HEK293 (cell line): ENCODE results near the gene ATP6V1F.

Experiments
- CTCF ChIA-PET: fragments of 350-600 bp; formaldehyde crosslinking; extraction: SDS; loops from one replicate; lab custom pipeline; 2021; ENCODE audit warnings: antibody characterized with exemption; lab: Yijun Ruan, JAX
- POLR2A ChIA-PET: fragments of 300-600 bp; formaldehyde crosslinking; extraction: SDS; loops from one replicate; lab custom pipeline; 2020; ENCODE audit warnings: antibody characterized with exemption, inconsistent platforms; lab: Yijun Ruan, JAX
- H3K27ac ChIP-seq: fragments of 200-500 bp; sonication (Bioruptor generic); 2 replicates; pipeline ENCODE4 v1.5.1; 2014; ENCODE audit warnings: low read depth, low read length, control low read depth, inconsistent platforms; ENCODE audit errors: extremely low read depth
- H3K36me3 ChIP-seq, 2 experiments: fragments of 200-500 bp in 1 of 2; sonication (Bioruptor generic) in 1 of 2; 1 replicate in 1 of 2; 2 replicates in 1 of 2; pipeline ENCODE4 v1.5.1; 2014 to 2017; ENCODE audit warnings: inconsistent platforms in 2 of 2, low read length in 2 of 2; ENCODE audit not compliant: control insufficient read depth in 2 of 2, insufficient read depth in 1 of 2
- H3K4me1 ChIP-seq: fragments of 200-500 bp; sonication (Bioruptor generic); 2 replicates; pipeline ENCODE4 v1.5.1; 2014; ENCODE audit warnings: mild to moderate bottlenecking, low read length, inconsistent platforms; ENCODE audit not compliant: control insufficient read depth, insufficient read depth
- H3K4me3 ChIP-seq: 2 replicates; pipeline ENCODE4 v1.5.1; 2011; ENCODE audit warnings: low read depth, mild to moderate bottlenecking, control low read depth, low read length, moderate library complexity
- H3K9me3 ChIP-seq: fragments of 200-500 bp; sonication (Bioruptor generic); 2 replicates; pipeline ENCODE4 v1.5.1; 2014; ENCODE audit warnings: low read depth, low read length, inconsistent platforms; ENCODE audit not compliant: control insufficient read depth, insufficient read depth
- EGR2 ChIP-seq: fragments of 450-650 bp; formaldehyde crosslinking; IDR thresholded peaks from 2 replicates; pipeline ENCODE4 v1.5.1; 2016; ENCODE audit warnings: low read depth, missing biosample characterization, missing genetic modification characterization
- GLI4 ChIP-seq: fragments of 450-650 bp; formaldehyde crosslinking; IDR thresholded peaks from 2 replicates; pipeline ENCODE4 v1.5.1; 2016; ENCODE audit warnings: missing biosample characterization, missing genetic modification characterization
- HOXA7 ChIP-seq: sonication (generic); formaldehyde crosslinking; IDR thresholded peaks from 2 replicates; pipeline ENCODE4 v1.8.1; 2022; ENCODE audit warnings: missing genetic modification reagents, borderline replicate concordance
- IKZF3 ChIP-seq: fragments of 450-650 bp; IDR thresholded peaks from 2 replicates; pipeline ENCODE4 v1.5.0; 2018; ENCODE audit warnings: missing biosample characterization, mild to moderate bottlenecking, missing genetic modification characterization, moderate library complexity
- PRDM1 ChIP-seq: fragments of 450-650 bp; formaldehyde crosslinking; IDR thresholded peaks from 2 replicates; pipeline ENCODE4; 2016; ENCODE audit warnings: missing biosample characterization, missing genetic modification characterization
- SALL2 ChIP-seq: fragments of 450-650 bp; formaldehyde crosslinking; IDR thresholded peaks from 2 replicates; pipeline ENCODE4 v1.5.0; 2017; ENCODE audit warnings: missing biosample characterization, mild to moderate bottlenecking, missing genetic modification characterization, borderline replicate concordance
- ZFP37 ChIP-seq: fragments of 450-650 bp; formaldehyde crosslinking; IDR thresholded peaks from 2 replicates; pipeline ENCODE4 v1.5.1; 2016; ENCODE audit warnings: missing biosample characterization, missing genetic modification characterization
- ZNF140 ChIP-seq: fragments of 450-650 bp; formaldehyde crosslinking; IDR thresholded peaks from 2 replicates; pipeline ENCODE4 v1.5.1; 2016; ENCODE audit warnings: missing biosample characterization, missing genetic modification characterization
- ZNF311 ChIP-seq: fragments of 450-650 bp; formaldehyde crosslinking; IDR thresholded peaks from 2 replicates; pipeline ENCODE4 v1.5.1; 2017; ENCODE audit warnings: missing biosample characterization, missing genetic modification characterization, borderline replicate concordance
- ZNF48 ChIP-seq: fragments of 450-650 bp; formaldehyde crosslinking; IDR thresholded peaks from 2 replicates; pipeline ENCODE4 v1.5.1; 2016; ENCODE audit warnings: missing biosample characterization, missing genetic modification characterization
- ZNF610 ChIP-seq: fragments of 450-650 bp; formaldehyde crosslinking; IDR thresholded peaks from 2 replicates; pipeline ENCODE4 v1.5.1; 2016; ENCODE audit warnings: missing biosample characterization, missing genetic modification characterization, borderline replicate concordance
- ZNF777 ChIP-seq: fragments of 450-650 bp; formaldehyde crosslinking; IDR thresholded peaks from 2 replicates; pipeline ENCODE4 v1.5.1; 2017; ENCODE audit warnings: missing biosample characterization, missing genetic modification characterization, borderline replicate concordance
- ZSCAN30 ChIP-seq: fragments of 450-650 bp; IDR thresholded peaks from 2 replicates; pipeline ENCODE4 v1.5.1; 2018; ENCODE audit warnings: missing biosample characterization, mild to moderate bottlenecking, missing genetic modification characterization, moderate library complexity
- TF ChIP-seq, protein P1 (sequence below): fragments of 450-650 bp; formaldehyde crosslinking; IDR thresholded peaks from 2 replicates; pipeline ENCODE4 v1.5.1; 2017; ENCODE audit warnings: missing biosample characterization, missing genetic modification characterization
- TF ChIP-seq, protein P2 (sequence below): fragments of 450-650 bp; formaldehyde crosslinking; IDR thresholded peaks from 2 replicates; pipeline ENCODE4 v1.5.1; 2016; ENCODE audit warnings: missing biosample characterization, missing genetic modification characterization
- TF ChIP-seq, protein P3 (sequence below): fragments of 450-650 bp; formaldehyde crosslinking; IDR thresholded peaks from 2 replicates; pipeline ENCODE4 v1.5.1; 2016; ENCODE audit warnings: missing biosample characterization, missing genetic modification characterization
- TF ChIP-seq, protein P4 (sequence below): fragments of 450-650 bp; formaldehyde crosslinking; IDR thresholded peaks from 2 replicates; pipeline ENCODE4 v1.5.1; 2016; ENCODE audit warnings: missing biosample characterization, missing genetic modification characterization, low read depth
- TF ChIP-seq, protein P5 (sequence below): fragments of 450-650 bp; formaldehyde crosslinking; IDR thresholded peaks from 2 replicates; pipeline ENCODE4 v1.5.1; 2016; ENCODE audit warnings: missing biosample characterization, missing genetic modification characterization

The ATP6V1F gene

DNA sequence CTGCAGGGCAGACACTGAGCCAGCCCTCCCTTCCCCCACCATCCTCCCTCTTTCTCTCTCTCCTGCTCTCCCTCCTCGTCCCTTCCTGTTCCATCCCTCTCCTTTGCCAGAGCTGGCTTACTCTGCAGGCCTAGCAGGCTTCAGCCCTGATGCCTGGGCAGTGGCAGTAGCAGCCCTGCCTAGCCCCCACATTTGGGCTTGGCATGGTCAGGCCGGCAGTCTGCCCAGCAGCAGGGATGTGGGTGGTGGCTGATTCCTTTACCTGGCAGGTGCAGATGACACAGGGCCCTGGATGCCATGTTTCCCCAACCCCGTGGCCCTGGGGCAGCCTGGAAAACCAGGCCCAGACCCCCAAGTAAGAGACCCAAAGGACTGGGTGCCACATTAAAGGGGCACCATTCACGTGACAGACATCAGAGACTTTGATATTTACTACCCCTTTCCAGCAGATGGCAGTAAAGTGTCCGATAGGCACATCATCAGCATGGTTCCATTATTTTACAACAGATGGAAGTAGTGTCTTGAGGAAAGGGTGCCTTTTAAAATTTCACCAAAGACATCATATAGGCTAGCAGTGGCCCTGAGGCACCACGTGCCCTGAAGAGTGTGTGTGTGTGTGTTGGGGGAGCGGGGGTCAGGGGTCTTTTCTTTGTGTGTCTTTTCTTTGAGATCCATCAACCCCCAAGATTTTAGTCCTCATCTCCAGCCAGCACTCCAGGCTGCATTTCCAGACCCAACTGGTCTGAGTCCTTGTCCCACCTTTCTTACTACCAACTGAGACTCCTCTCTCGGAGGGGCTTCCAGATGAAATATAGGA is 41.9 kb downstream of the ATP6V1F start (continued):
- TF ChIP-seq ZFP37 (tag by site-specific recombination) (no peak), SALL2 (no peak)
- TF ChIP-seq, protein P1, sequence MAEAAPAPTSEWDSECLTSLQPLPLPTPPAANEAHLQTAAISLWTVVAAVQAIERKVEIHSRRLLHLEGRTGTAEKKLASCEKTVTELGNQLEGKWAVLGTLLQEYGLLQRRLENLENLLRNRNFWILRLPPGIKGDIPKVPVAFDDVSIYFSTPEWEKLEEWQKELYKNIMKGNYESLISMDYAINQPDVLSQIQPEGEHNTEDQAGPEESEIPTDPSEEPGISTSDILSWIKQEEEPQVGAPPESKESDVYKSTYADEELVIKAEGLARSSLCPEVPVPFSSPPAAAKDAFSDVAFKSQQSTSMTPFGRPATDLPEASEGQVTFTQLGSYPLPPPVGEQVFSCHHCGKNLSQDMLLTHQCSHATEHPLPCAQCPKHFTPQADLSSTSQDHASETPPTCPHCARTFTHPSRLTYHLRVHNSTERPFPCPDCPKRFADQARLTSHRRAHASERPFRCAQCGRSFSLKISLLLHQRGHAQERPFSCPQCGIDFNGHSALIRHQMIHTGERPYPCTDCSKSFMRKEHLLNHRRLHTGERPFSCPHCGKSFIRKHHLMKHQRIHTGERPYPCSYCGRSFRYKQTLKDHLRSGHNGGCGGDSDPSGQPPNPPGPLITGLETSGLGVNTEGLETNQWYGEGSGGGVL (tag by site-specific recombination): peak; percentile 76
- TF ChIP-seq, all 188 proteins: peak for 5

DNA sequence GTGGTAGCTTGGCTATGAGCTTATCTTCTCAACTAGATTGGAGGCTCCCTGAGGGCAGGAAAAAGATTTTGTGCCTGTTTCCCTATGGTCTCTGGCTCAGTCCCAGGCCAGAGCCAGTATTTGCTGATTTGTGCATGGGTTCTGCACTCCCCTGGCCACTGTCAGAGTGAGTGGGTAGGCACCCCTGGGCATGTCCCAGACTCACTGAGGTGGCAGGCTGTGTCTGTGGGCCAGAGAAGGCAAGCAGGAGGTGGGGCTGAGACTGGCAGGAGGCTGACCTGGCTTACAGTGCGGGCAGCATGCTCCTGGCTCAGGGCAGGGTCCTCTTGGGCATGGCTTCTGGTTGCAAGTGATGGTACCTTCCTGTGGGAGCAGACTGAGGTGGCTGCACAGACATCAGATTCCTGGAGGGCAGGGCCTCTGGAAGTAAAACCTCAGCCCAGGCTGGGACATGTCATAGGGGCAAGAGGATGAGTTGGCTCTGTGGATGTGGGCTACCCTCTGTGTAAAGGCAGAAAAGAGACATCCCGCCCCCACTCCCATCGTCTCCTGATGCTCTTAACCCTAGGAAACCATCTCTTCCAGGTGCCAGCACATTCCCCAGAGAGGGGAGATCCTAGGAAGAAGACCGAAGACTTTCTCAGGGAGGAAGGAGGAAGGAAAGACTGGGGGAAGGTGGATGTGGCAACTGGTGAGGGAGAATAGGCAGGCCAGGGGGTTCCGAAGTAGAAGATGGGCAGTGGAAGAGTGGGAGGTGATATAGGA is 43.5 kb downstream of the ATP6V1F start:
- Histone ChIP-seq H3K4me3 (no peak overlapping the region), H3K9me3 (no peaks in the 10 kb centered on the region), H3K36me3 (no peaks in the 10 kb centered on the region), H3K4me1 (no peaks in the 10 kb centered on the region), H3K27ac (no peak overlapping the region)
- ChIA-PET POLR2A (no interaction called here), CTCF (no interaction called here)
- no peak for TF ChIP-seq GLI4 (tag by site-specific recombination)

DNA sequence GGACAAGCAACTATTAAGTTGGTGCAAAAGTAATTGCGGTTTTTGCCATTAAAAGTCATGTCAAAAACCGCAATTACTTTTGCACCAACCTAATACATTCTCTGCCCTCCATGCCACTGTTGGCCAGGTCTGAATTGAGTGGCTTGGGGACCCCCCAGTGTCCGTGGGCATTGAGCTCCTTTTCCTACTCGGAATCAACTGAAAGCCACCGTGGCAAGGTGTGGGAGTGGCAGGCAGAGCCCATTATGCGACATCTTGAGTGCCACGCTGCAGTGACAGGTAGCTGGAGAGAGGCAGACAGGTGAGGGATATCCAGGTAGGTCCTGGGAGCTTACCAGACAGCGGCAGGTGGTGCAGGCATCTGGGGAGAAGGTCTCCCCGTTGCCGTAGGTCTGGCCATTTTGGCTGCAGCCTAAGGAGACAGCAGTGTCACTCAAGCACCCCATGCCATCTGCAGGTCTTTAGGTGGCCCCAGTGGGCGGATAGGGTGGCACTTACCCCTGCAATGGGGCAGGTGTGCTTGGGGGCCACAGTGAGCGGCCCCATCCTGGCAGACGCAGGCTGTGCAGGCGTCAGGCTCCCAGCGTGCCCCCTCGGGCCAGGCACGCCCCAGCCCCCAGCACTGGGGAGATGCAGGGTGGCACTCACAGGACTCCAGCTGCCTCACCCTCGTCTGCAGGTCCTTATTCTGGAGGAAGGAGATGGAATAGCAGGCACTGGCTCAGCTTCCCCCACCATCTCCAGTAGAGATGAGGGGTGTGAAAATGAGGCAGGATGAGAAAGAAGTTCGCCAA is 44.3 kb downstream of the ATP6V1F start:
- H3K4me1 ChIP-seq: no peaks in the 10 kb centered on the region
- CTCF ChIA-PET: no interaction called here
- no peaks in the 10 kb centered on the region for H3K36me3 ChIP-seq
- no peak overlapping the region for H3K4me3 ChIP-seq
- POLR2A ChIA-PET: no interaction called here
- H3K9me3 ChIP-seq: no peaks in the 10 kb centered on the region
- H3K27ac ChIP-seq: no peak overlapping the region
- no peak for TF ChIP-seq ZNF48 (tag by site-specific recombination)
- TF ChIP-seq EGR2 (tag by site-specific recombination): no peak
- TF ChIP-seq, protein P2, sequence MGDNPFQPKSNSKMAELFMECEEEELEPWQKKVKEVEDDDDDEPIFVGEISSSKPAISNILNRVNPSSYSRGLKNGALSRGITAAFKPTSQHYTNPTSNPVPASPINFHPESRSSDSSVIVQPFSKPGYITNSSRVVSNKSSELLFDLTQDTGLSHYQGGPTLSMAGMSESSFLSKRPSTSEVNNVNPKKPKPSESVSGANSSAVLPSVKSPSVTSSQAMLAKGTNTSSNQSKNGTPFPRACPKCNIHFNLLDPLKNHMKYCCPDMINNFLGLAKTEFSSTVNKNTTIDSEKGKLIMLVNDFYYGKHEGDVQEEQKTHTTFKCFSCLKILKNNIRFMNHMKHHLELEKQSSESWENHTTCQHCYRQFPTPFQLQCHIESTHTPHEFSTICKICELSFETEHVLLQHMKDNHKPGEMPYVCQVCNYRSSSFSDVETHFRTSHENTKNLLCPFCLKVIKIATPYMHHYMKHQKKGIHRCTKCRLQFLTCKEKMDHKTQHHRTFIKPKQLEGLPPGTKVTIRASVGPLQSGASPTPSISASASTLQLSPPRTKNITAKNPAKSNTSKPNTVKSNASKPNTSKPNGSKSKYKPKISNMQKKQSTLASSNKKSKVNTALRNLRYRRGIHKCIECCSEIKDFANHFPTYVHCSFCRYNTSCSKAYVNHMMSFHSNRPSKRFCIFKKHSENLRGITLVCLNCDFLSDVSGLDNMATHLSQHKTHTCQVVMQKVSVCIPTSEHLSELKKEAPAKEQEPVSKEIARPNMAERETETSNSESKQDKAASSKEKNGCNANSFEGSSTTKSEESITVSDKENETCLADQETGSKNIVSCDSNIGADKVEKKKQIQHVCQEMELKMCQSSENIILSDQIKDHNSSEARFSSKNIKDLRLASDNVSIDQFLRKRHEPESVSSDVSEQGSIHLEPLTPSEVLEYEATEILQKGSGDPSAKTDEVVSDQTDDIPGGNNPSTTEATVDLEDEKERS (tag by site-specific recombination): no peak
- TF ChIP-seq, protein P3, sequence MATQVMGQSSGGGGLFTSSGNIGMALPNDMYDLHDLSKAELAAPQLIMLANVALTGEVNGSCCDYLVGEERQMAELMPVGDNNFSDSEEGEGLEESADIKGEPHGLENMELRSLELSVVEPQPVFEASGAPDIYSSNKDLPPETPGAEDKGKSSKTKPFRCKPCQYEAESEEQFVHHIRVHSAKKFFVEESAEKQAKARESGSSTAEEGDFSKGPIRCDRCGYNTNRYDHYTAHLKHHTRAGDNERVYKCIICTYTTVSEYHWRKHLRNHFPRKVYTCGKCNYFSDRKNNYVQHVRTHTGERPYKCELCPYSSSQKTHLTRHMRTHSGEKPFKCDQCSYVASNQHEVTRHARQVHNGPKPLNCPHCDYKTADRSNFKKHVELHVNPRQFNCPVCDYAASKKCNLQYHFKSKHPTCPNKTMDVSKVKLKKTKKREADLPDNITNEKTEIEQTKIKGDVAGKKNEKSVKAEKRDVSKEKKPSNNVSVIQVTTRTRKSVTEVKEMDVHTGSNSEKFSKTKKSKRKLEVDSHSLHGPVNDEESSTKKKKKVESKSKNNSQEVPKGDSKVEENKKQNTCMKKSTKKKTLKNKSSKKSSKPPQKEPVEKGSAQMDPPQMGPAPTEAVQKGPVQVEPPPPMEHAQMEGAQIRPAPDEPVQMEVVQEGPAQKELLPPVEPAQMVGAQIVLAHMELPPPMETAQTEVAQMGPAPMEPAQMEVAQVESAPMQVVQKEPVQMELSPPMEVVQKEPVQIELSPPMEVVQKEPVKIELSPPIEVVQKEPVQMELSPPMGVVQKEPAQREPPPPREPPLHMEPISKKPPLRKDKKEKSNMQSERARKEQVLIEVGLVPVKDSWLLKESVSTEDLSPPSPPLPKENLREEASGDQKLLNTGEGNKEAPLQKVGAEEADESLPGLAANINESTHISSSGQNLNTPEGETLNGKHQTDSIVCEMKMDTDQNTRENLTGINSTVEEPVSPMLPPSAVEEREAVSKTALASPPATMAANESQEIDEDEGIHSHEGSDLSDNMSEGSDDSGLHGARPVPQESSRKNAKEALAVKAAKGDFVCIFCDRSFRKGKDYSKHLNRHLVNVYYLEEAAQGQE (tag by site-specific recombination): no peak
- TF ChIP-seq, protein P4, sequence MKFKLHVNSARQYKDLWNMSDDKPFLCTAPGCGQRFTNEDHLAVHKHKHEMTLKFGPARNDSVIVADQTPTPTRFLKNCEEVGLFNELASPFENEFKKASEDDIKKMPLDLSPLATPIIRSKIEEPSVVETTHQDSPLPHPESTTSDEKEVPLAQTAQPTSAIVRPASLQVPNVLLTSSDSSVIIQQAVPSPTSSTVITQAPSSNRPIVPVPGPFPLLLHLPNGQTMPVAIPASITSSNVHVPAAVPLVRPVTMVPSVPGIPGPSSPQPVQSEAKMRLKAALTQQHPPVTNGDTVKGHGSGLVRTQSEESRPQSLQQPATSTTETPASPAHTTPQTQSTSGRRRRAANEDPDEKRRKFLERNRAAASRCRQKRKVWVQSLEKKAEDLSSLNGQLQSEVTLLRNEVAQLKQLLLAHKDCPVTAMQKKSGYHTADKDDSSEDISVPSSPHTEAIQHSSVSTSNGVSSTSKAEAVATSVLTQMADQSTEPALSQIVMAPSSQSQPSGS (tag by site-specific recombination): no peak
- TF ChIP-seq HOXA7: no peak
- TF ChIP-seq IKZF3 (tag by site-specific recombination): no peak
- no peak for TF ChIP-seq PRDM1 (tag by site-specific recombination)
- no peak for TF ChIP-seq ZSCAN30 (tag by site-specific recombination)
- TF ChIP-seq, protein P5, sequence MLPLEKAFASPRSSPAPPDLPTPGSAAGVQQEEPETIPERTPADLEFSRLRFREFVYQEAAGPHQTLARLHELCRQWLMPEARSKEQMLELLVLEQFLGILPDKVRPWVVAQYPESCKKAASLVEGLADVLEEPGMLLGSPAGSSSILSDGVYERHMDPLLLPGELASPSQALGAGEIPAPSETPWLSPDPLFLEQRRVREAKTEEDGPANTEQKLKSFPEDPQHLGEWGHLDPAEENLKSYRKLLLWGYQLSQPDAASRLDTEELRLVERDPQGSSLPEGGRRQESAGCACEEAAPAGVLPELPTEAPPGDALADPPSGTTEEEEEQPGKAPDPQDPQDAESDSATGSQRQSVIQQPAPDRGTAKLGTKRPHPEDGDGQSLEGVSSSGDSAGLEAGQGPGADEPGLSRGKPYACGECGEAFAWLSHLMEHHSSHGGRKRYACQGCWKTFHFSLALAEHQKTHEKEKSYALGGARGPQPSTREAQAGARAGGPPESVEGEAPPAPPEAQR: no peak
- no peak for TF ChIP-seq ZNF610 (tag by site-specific recombination)
- no peak for TF ChIP-seq ZNF777 (tag by site-specific recombination)
- no peak for TF ChIP-seq ZNF311 (tag by site-specific recombination)
- no peak for TF ChIP-seq ZNF140 (tag by site-specific recombination)
